ENCODE measurements around the gene CTNS. TPM values are rescaled to one million over a fixed set of nuclear protein-coding genes. Genes with fewer than 3 reads are reported as not detected.

The CTNS gene
- total RNA-seq, 1 donor: 27.7 TPM

GRCh38 chr17:3689262-3690093 is 52.9 kb downstream of the CTNS start:
- TF ChIP-seq, protein P1, sequence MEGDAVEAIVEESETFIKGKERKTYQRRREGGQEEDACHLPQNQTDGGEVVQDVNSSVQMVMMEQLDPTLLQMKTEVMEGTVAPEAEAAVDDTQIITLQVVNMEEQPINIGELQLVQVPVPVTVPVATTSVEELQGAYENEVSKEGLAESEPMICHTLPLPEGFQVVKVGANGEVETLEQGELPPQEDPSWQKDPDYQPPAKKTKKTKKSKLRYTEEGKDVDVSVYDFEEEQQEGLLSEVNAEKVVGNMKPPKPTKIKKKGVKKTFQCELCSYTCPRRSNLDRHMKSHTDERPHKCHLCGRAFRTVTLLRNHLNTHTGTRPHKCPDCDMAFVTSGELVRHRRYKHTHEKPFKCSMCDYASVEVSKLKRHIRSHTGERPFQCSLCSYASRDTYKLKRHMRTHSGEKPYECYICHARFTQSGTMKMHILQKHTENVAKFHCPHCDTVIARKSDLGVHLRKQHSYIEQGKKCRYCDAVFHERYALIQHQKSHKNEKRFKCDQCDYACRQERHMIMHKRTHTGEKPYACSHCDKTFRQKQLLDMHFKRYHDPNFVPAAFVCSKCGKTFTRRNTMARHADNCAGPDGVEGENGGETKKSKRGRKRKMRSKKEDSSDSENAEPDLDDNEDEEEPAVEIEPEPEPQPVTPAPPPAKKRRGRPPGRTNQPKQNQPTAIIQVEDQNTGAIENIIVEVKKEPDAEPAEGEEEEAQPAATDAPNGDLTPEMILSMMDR (IDR thresholded peaks at IDR 0.05; ENCODE audit: insufficient read depth, low read length): no peak
- no peak overlapping the region for H3K4me3 ChIP-seq (ENCODE audit: low read depth, low read length)
- DNase-seq (ENCODE audit: low read depth): no peak

- TF ChIP-seq, protein P1 (IDR thresholded peaks at IDR 0.05; ENCODE audit: insufficient read depth, low read length): no peak
- no peak for DNase-seq (ENCODE audit: low read depth)
- no peak overlapping the region for H3K4me3 ChIP-seq (ENCODE audit: low read depth, low read length)
These were observed 53.6 kb downstream of the CTNS start for GRCh38 chr17:3690094-3690715.

DNA sequence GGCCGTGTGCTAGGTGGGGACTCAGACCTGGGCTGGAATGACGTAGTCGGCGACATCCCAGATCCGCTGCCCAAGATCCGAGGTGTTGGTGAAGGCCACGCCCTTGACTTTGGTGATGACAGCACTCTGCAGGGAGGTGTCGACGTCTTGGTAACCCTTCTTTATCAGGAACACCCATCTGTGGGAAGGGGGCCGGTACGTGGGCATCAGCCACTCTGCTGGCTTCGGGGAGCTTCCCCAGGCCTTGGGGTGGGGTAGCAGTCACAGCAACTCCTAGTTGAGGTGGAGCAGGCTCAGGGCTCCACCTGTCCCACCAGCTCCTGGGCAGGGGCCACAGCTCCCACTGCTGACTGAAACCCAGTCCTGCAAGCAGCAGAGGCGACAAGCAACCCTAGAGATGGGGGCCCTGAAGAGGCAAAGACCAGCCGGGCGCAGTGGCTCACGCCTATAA is 55.1 kb downstream of the CTNS start:
- DNase-seq (ENCODE audit: low read depth): no peak

DNA sequence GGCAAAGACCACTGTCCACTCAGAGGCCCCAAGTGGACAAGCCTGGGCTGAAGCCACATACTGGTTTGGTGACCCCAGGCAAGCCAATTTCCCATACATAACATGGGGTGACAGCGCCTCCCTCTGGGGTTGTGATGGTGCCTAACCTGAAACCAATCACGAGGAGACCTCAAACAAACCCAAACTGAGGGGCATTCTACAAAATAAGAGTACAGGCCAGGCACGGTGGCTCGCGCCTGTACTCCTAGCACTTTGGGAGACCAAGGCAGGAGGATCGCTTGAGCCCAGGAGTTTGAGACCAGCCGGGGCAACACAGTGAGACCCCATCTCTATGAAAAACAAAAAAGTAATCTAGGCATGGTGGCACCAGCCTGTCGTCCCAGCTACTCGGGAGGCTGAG is 55.8 kb downstream of the CTNS start:
- no peak overlapping the region for H3K4me3 ChIP-seq (ENCODE audit: low read depth, low read length)
- TF ChIP-seq, protein P1 (IDR thresholded peaks at IDR 0.05; ENCODE audit: insufficient read depth, low read length): no peak
- DNase-seq (ENCODE audit: low read depth): no peak

More for the DNA sequence above, 55.1 kb downstream of the CTNS start:
- TF ChIP-seq, protein P1 (IDR thresholded peaks at IDR 0.05; ENCODE audit: insufficient read depth, low read length): no peak
- no peak overlapping the region for H3K4me3 ChIP-seq (ENCODE audit: low read depth, low read length)

DNA sequence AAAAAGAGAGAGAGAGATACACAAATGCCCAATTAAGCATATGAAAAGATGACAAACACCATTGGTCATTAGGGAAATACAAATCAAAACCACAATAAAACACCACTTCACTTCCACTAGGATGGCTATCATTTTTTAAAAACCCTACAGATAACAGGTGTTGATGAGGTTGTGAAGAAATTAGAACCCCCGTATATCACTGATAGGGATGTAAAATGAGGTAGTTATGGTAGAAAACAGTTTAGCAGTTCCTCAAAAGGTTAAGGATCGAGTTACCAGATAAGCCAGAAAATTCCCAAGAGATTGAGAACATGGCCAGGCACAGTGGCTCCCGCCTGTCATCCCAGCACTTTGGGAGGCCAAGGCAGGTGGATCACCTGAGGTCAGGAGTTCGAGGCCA is 56.6 kb downstream of the CTNS start:
- TF ChIP-seq, protein P1 (IDR thresholded peaks at IDR 0.05; ENCODE audit: insufficient read depth, low read length): no peak
- DNase-seq (ENCODE audit: low read depth): no peak
- H3K4me3 ChIP-seq (ENCODE audit: low read depth, low read length): no peak overlapping the region

- DNase-seq (ENCODE audit: low read depth): no peak
- H3K4me3 ChIP-seq (ENCODE audit: low read depth, low read length): no peak overlapping the region
- TF ChIP-seq, protein P1 (IDR thresholded peaks at IDR 0.05; ENCODE audit: insufficient read depth, low read length): no peak
These were observed 57.3 kb downstream of the CTNS start for GRCh38 chr17:3693829-3694231.
